ENCODE data around the gene ZNF438. TPM values are rescaled to one million over a fixed set of nuclear protein-coding genes. Genes with fewer than 3 reads are reported as not detected.

Gene ZNF438
- total RNA-seq, 1 experiment from 2014 or later: 0.83 TPM

- no CpG with 5 or more reads among the region's 1 CpG for whole genome bisulfite sequencing (ENCODE audit: extremely low coverage, insufficient read length, low lambda C conversion rate)
- no peak overlapping the region for H3K56ac ChIP-seq (ENCODE audit: insufficient read length, low read depth, low read length)
- H2BK5ac ChIP-seq (ENCODE audit: insufficient read length, low read length): no peak overlapping the region
- H2BK120ac ChIP-seq (ENCODE audit: low read depth, low read length, poor library complexity, severe bottlenecking): no peak overlapping the region
- H4K20me1 ChIP-seq (ENCODE audit: control insufficient read depth, insufficient read depth, insufficient read length): no peaks in the 10 kb centered on the region
- Mint-ChIP-seq H3K36me3 (ENCODE audit: insufficient read depth in 1 of 3, low read depth in 3 of 3) (peaks cover 0 to 3% (median 0%) of the 10 kb centered on the region in 3 experiments; a peak in 1 of 7 replicates), H3K27me3 (ENCODE audit: low read depth) (no peaks in the 10 kb centered on the region), H3K27ac (no peak overlapping the region), H3K4me3 (no peak overlapping the region), H3K9me3 (no peaks in the 10 kb centered on the region), H3K4me1 (no peaks in the 10 kb centered on the region)
- H3K4ac ChIP-seq (ENCODE audit: low read depth, low read length): no peak overlapping the region
- H3K27ac ChIP-seq (ENCODE audit: insufficient read length, low read depth, low read length): no peak overlapping the region
- H2BK12ac ChIP-seq (ENCODE audit: insufficient read length, low read depth, low read length): no peak overlapping the region
- no peak overlapping the region for H2AK5ac ChIP-seq (ENCODE audit: insufficient read length, low read length)
- no peak overlapping the region for H3K14ac ChIP-seq (ENCODE audit: insufficient read depth, low read length)
- no peak overlapping the region for H3T11ph ChIP-seq (ENCODE audit: low read length)
- H4K91ac ChIP-seq (ENCODE audit: insufficient read length, low read depth, low read length): no peak overlapping the region
- no peaks in the 10 kb centered on the region for H3K27me3 ChIP-seq (ENCODE audit: insufficient read depth, low read length)
- no peaks in the 10 kb centered on the region for H3K79me1 ChIP-seq (ENCODE audit: insufficient read depth, low read depth, low read length, poor library complexity, severe bottlenecking)
- no peak overlapping the region for H3K4me2 ChIP-seq (ENCODE audit: insufficient read depth, insufficient read length, low read length)
- H3K18ac ChIP-seq (ENCODE audit: insufficient read length, low read depth, low read length): no peak overlapping the region
- no peak for TF ChIP-seq CTCF (conservative IDR thresholded peaks at IDR 0.05)
- H2AFZ ChIP-seq (ENCODE audit: low read length): no peak overlapping the region
- no peak overlapping the region for H2BK20ac ChIP-seq (ENCODE audit: low read depth, low read length, poor library complexity, severe bottlenecking)
- no peak overlapping the region for H2BK15ac ChIP-seq (ENCODE audit: low read depth, low read length)
- H3K9me3 ChIP-seq (ENCODE audit: control insufficient read depth, low read depth, low read length): no peaks in the 10 kb centered on the region
- no peak for DNase-seq
- no peaks in the 10 kb centered on the region for H3K23me2 ChIP-seq (ENCODE audit: insufficient read length, low read depth, low read length, poor library complexity, severe bottlenecking)
- no peak overlapping the region for H4K8ac ChIP-seq (replicated peaks; ENCODE audit: insufficient read length, low read depth, low read length)
- no peak overlapping the region for H3K23ac ChIP-seq (ENCODE audit: insufficient read length, low read depth, low read length)
- H3K4me1 ChIP-seq (ENCODE audit: insufficient read depth, low read length): no peaks in the 10 kb centered on the region
- no peak overlapping the region for H3K9ac ChIP-seq (ENCODE audit: extremely low read depth, insufficient read length, low read length)
- H3K79me2 ChIP-seq (ENCODE audit: insufficient read depth, low read length): no peaks in the 10 kb centered on the region
- no peak overlapping the region for H4K5ac ChIP-seq (ENCODE audit: insufficient read length, low read depth, low read length)
These were observed 46.2 kb downstream of the ZNF438 start for GRCh38 chr10:30985512-30985911.
